NCI-H1694 (cell line): Measurements from ENCODE around the gene ACSL3.
"Not testable (repeated sequence)": the region's sequence is repeated elsewhere in the genome, so short reads cannot be mapped to it uniquely, and the experiment has no call there.

Experiments
- DNase-seq: peaks from one replicate; lab custom pipeline; 2025; lab: John Stamatoyannopoulos, UW

ACSL3 gene

GRCh38 chr2:222854773-222855700 is 5.8 kb upstream of the ACSL3 start:
- no peak for DNase-seq

- no peak for DNase-seq
Measured at GRCh38 chr2:222859786-222860612, 837 bp upstream of the ACSL3 start.

- DNase-seq: no peak
Measured at GRCh38 chr2:222861411-222862105, 722 bp downstream of the ACSL3 start.

GRCh38 chr2:222862106-222862908 is 1.5 kb downstream of the ACSL3 start:
- DNase-seq: no peak

- no peak for DNase-seq
Measured at GRCh38 chr2:222862909-222863544, 2.2 kb downstream of the ACSL3 start.

GRCh38 chr2:222864296-222864695 is 3.5 kb downstream of the ACSL3 start:
- no peak for DNase-seq

GRCh38 chr2:222865301-222865700 is 4.5 kb downstream of the ACSL3 start:
- DNase-seq: no peak

- no peak for DNase-seq
Measured at GRCh38 chr2:222866358-222866960, 5.6 kb downstream of the ACSL3 start.

- not testable (repeated sequence) for DNase-seq
Measured at GRCh38 chr2:222868560-222869251, 7.9 kb downstream of the ACSL3 start.

- no peak for DNase-seq
Measured at GRCh38 chr2:222869252-222869560, 8.4 kb downstream of the ACSL3 start.

GRCh38 chr2:222871291-222871690 is 10.5 kb downstream of the ACSL3 start:
- no peak for DNase-seq

- no peak for DNase-seq
Measured at GRCh38 chr2:222872551-222872950, 11.7 kb downstream of the ACSL3 start.

- no peak for DNase-seq
Measured at GRCh38 chr2:222875482-222875881, 14.6 kb downstream of the ACSL3 start.

GRCh38 chr2:222876947-222877346 is 16.1 kb downstream of the ACSL3 start:
- no peak for DNase-seq

- DNase-seq: no peak
Measured at GRCh38 chr2:222877556-222878300, 16.9 kb downstream of the ACSL3 start.

GRCh38 chr2:222878301-222878876 is 17.6 kb downstream of the ACSL3 start:
- no peak for DNase-seq

GRCh38 chr2:222878877-222879603 is 18.2 kb downstream of the ACSL3 start:
- DNase-seq: no peak

GRCh38 chr2:222879604-222879933 is 18.7 kb downstream of the ACSL3 start:
- DNase-seq: no peak
